ENCODE results near the gene NRIP1.
"Not testable (repeated sequence)": the region's sequence is repeated elsewhere in the genome, so short reads cannot be mapped to it uniquely, and the experiment has no call there.

The NRIP1 gene

DNA sequence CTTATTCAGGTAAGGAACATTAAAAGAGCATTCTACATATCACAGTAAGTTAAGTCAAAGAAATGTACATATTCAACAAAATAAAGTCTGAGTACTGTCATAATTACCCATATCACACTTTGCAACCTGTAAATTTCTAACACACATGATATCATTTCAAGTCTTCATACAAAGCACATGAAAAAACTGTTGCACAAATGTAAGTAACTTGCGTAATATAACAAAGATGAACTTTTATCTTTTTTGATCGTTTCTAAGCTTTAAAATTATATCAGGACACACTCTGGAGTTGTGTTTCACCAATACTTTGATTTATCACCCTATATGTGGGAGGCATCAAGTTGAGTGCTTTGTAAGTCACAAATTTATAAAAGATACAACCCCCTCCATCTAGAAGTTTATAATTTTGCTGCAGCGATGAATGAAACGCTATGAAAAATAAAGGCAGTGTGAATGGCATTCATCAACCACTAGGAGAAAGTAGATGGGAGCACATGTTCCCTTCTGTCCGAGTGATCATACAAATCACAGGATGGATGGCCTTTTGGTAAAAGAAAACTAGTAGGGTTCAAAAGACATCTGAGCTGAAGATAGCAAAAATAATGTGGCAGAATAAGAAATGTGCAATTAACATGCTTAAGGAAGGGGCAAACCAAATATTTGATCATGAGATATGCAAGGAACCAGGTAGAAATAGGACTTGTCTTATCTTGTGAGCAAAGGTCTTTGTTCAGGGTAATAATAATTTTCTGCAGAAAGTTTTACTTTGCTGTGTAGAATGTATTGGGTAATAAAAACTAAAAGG lies 27.5 kb downstream of the NRIP1 start:
- ATAC-seq = no peak

DNA sequence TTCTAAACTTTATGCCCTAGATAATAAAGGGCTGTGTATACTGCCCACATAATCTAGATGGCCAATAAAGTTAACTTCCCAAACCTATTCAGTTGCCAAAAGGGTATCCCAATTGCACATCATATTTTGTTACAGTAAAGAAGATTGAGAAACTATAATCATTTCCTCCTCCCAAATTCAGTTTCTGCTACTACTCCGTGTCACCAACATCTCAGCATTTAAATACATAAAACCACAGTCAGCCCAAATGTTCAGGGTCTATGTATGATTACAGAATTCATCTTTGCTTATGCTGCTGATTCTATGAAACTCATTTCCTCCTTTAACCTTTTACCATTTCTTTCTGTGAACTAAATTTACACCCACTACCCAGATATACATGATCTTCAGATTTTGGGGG lies 28.6 kb downstream of the NRIP1 start:
- ATAC-seq = no peak

DNA sequence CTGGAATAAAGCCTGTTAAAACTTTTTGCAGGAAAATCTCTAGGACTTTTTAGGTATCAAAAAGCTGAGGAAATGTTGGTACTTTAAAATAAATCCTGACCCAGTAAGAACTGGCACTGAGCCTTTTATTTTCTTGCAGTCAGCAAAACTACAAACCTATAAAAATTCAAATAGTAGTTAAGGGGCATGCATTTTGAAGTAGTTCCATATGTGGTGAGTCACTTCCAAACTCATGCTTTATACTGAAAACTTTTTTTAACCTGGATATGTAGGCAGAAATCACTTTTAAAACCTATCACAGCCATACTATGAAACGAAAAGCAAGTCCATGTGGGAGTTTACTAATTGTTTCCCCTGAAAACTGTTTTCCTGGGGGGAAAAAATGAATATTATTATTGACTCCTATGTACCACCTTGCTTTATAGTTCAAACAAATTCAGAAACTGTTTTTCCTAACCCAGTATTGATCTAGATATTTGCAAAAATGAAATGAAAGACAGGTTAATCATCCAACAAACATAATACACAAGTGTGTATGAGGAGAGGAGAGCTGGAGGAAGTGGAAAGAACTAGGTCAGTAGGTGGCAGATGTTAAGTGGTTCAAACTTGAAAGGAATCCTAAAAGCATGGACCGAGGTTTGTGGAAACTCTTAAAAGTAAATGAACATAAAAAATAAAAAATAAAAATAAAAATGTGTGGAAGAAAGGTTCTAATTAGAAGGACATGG lies 30.5 kb downstream of the NRIP1 start:
- peak in 1 of 2 donors; percentile 27 for ATAC-seq

- ATAC-seq = no peak
Observed at GRCh38 chr21:15031790-15032357, 32.9 kb downstream of the NRIP1 start.

- not testable (repeated sequence) for ATAC-seq
Observed at GRCh38 chr21:15031362-15031761, 33.4 kb downstream of the NRIP1 start.

- ATAC-seq = not testable (repeated sequence)
Observed at GRCh38 chr21:15030861-15031260, 33.9 kb downstream of the NRIP1 start.

GRCh38 chr21:15029077-15029476 lies 35.7 kb downstream of the NRIP1 start:
- ATAC-seq = no peak

GRCh38 chr21:15028186-15028585 lies 36.6 kb downstream of the NRIP1 start:
- ATAC-seq = no peak

DNA sequence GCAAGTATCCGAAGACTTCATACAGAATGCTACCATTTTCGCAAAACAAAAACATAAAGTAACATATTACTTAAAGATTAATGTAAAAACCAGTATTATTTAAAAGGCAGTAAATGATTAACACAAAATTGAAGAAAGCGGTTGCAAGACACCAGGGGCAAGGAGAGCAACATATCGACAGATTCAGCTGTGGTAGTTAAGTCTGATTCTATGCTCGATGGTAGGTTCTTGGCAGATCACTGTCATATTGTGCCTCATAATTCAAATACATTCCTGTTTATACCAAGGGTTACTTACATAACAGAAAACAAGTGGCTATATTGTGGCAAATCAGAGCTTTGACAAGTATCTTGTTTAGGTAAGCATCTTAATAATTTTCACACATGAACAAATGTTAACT lies 37.7 kb downstream of the NRIP1 start:
- ATAC-seq = no peak

- no peak for ATAC-seq
Observed at GRCh38 chr21:15026370-15026769, 38.4 kb downstream of the NRIP1 start.

DNA sequence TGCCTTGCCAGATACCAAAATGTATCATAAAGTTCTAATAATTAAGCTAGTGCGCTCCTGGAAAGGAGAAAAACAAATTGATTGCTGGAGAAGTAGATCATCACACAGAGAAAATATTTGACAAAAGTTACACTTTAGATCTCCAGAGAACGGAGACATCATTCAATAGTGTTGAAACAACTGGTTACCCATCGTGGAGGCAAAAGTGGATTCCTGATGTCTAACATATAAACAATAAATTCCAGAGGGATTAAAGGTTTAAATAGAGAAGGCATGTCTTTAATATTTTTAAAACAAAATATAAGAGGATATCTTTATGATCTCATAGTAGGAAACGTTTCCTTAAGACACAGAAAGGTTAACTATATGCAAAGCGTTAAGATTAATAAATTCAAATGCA lies 41.0 kb downstream of the NRIP1 start:
- no peak for ATAC-seq

DNA sequence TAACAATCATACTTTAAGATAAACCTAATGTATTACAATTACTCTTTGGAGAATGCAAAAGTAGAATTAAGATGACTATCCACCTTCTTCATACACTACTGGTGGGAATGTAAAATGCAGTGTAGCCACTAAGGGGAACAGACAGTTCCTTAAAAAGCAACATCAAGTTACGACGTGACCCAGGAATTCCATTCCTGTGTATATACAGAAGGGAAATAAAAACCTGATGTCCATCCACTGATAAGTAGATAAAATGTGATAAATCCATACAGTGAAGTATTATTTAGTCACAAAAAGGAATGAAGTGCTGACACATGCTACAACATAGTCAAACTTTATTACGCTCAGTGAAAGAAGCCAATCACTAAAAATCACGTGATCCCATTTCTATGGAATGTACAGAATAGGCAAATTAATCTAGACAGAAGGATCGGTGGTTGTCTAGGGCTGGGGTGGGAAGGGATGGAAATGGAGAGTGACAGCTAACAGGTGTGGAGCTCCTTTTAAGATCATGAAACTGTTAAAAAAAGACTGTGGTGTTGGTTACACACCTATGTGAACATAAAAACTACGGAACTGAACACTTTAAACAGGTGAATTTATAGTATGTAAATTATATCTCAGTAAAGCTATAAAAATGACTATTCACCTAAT lies 42.1 kb downstream of the NRIP1 start:
- ATAC-seq = no peak

DNA sequence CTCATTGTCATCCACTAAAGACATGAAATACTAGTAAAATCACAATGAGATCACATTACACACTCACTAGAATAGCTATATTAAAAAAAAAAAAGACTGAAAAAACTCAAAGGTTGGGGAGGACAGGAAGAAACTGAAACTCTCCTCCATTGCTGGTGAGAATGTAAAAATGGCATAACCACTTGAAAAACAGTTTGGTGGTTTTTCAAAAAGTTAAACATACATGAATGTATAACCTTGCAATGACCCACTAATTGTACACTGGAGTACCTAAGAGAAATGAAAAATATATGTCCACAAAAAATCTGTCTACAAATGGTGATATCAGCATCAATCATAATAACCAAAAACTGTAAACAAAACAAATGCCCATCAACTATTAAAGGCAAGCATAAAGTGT lies 44.0 kb downstream of the NRIP1 start:
- ATAC-seq = no peak

- ATAC-seq = peak; percentile 17 to 27
Observed at GRCh38 chr21:15018382-15018781, 46.4 kb downstream of the NRIP1 start.

GRCh38 chr21:15015622-15016471 lies 49.0 kb downstream of the NRIP1 start:
- ATAC-seq = peak; percentile 25 to 60

- ATAC-seq = no peak
Observed at GRCh38 chr21:15014221-15014620, 50.6 kb downstream of the NRIP1 start.

DNA sequence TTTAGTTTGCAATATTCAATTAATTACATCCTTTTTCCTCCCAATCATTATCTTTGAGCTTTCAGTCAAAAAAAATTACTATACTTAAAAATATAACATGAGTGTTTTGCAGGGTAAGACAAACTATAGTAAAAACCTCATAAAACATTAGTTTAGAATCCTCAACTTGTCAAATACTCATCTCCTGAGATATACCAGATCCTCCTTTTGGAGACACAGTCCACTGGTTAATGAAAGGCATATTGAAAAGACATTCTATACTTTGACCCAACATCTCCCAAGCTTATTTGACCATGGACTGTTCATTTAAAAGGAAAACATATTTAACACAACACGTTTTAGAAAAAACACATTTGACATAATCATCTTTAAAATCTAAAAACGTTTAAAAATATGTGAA lies 52.8 kb downstream of the NRIP1 start:
- no peak for ATAC-seq

- no peak for ATAC-seq
Observed at GRCh38 chr21:15010645-15011044, 54.2 kb downstream of the NRIP1 start.

DNA sequence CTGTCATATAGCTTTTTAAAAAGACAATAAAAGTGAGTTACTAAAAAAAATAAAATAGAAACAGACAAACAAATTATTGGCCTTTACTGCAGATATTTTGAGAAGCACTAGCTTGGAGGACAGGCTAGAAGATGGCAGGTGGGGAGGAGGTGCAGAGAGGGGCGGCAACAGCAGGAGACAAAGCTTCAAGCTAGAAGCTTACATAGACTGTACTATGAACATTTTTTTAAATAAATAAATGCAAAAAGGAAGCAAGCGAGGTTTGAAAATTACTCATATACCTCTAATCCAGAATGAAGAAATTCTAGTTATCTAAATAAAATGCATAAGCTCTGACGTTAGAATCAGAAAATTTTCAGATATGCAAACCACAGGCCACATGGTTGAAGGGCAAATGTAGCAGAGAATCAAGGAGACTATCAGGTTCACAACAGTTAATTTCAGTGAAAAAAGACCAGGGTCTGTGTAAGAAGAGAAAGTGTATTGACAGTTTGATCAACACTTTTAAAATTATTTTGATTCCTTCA lies 54.9 kb downstream of the NRIP1 start:
- no peak for ATAC-seq

DNA sequence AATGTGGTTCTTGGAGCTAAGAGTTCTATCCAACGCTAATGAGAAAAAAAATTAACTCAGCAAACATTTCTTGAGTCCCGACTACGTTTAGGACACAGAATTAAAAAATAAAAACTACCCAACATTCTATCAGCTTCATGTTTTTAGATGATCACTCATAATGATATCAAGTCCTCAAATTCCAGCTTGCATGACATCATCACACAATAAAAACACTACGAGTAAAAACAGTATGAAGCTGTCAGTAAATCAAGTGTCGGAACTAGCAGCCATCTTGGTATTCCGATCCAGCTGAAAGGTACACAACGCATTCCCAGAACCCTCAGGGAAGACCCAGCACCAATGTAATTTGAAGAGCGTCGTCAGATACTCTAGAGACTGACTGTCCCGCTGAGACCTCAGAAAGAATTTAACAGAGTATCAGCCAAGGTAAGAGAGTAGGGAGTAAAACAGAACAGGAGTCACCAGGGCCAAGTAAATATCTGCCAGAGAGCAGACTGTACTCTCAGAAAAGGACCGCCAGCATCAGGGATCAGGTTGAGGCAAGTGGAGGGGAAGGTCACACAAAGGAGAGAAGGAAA lies 57.0 kb downstream of the NRIP1 start:
- ATAC-seq = no peak

- no peak for ATAC-seq
Observed at GRCh38 chr21:15006594-15007230, 58.1 kb downstream of the NRIP1 start.
